Mucosa of descending colon (tissue), 3 donors: Measurements from ENCODE around the gene UGT1A5. TPM values are rescaled to one million over a fixed set of nuclear protein-coding genes. Genes with fewer than 3 reads are reported as not detected.
"Not testable (repeated sequence)": the region's sequence is repeated elsewhere in the genome, so short reads cannot be mapped to it uniquely, and the experiment has no call there.

ENCODE experiments used
- ATAC-seq: fragments of 200-7000 bp; cut with Tn5 transposase; one replicate; pipeline ENCODE4 v1.9.1; 2020; ENCODE audit warnings: mild to moderate bottlenecking, moderate library complexity
- DNase-seq, 3 donors: peaks; one replicate each; pipeline ENCODE4 v3.0.0-alpha.2; 2020
- H3K36me3 ChIP-seq: fragments of 200-600 bp; one replicate; pipeline ENCODE4 v1.8.0; 2021; ENCODE audit warnings: low read depth, mild to moderate bottlenecking
- H3K4me1 ChIP-seq: fragments of 200-600 bp; one replicate; pipeline ENCODE4 v1.8.0; 2021; ENCODE audit warnings: low read depth, mild to moderate bottlenecking
- H3K4me3 ChIP-seq: fragments of 200-600 bp; one replicate; pipeline ENCODE4 v1.8.0; 2021; ENCODE audit warnings: mild to moderate bottlenecking
- H3K9me3 ChIP-seq: fragments of 200-600 bp; one replicate; pipeline ENCODE4 v1.8.0; 2021; ENCODE audit warnings: mild to moderate bottlenecking
- CTCF ChIP-seq: fragments of 200-600 bp; IDR thresholded peaks from one replicate; pipeline ENCODE4 v1.8.0; 2022; ENCODE audit warnings: antibody characterized with exemption, mild to moderate bottlenecking
- intact Hi-C, 2 donors: fragments of 100-400 bp; cut with DNase I in 1 of 2; cut with micrococcal nuclease in 1 of 2; formaldehyde crosslinking; loops; one replicate each; pipeline versions ENCODE4 v1.11.0 to v1.11.1; 2022; cut with DNase I, micrococcal nuclease
- total RNA-seq, 3 donors: library from RNA; stranded (reverse); fragmentation: NEBNext Ultra II Directional in 2 of 3; extraction: Animal tissue kit (Norgen Biotek cat#: 25700) in 2 of 3; gene quantifications; one replicate each; pipeline versions ENCODE4 v1.2.1 to v1.2.4, GENCODE V29; 2021 to 2023
- donor health status: DM: no; HTN: no; CAD: no; lungs with moderate emphysema.
- donor health status: DM: no; HTN: no; CAD: no.
- donor health status: DM: no; HTN: yes; CAD: no.

The UGT1A5 gene
- total RNA-seq, 3 donors from 2014 or later: 2.1 to 6.5 (median 2.4) TPM

GRCh38 chr2:233693963-233694362 lies 18.7 kb upstream of the UGT1A5 start:
- intact Hi-C loops: no loop called here
- no peaks in the 10 kb centered on the region for H3K9me3 ChIP-seq
- TF ChIP-seq CTCF: no peak
- no peak overlapping the region for H3K4me3 ChIP-seq
- ATAC-seq (no peak), DNase-seq (no peak)
- no peaks in the 10 kb centered on the region for H3K36me3 ChIP-seq
- H3K4me1 ChIP-seq: peaks cover 28% of the 10 kb centered on the region

- no peaks in the 10 kb centered on the region for H3K36me3 ChIP-seq
- intact Hi-C loops: no loop called here
- H3K9me3 ChIP-seq: no peaks in the 10 kb centered on the region
- H3K4me1 ChIP-seq: no peaks in the 10 kb centered on the region
- no peak for DNase-seq
- no peak overlapping the region for H3K4me3 ChIP-seq
- no peak for TF ChIP-seq CTCF
- peak; percentile 14 for ATAC-seq
Observed at GRCh38 chr2:233698740-233699139, 14.0 kb upstream of the UGT1A5 start.

- no peak for ATAC-seq
- Histone ChIP-seq H3K4me1 (no peaks in the 10 kb centered on the region), H3K36me3 (no peaks in the 10 kb centered on the region), H3K4me3 (no peak overlapping the region), H3K9me3 (no peaks in the 10 kb centered on the region)
- DNase-seq: no peak
- intact Hi-C loops: no loop called here
- no peak for TF ChIP-seq CTCF
Observed at GRCh38 chr2:233699424-233700027, 13.2 kb upstream of the UGT1A5 start.

GRCh38 chr2:233700028-233700635 lies 12.6 kb upstream of the UGT1A5 start:
- TF ChIP-seq CTCF: no peak
- DNase-seq (no peak), ATAC-seq (peak; percentile 93)
- intact Hi-C loops: no loop called here
- Histone ChIP-seq H3K9me3 (no peaks in the 10 kb centered on the region), H3K4me1 (no peaks in the 10 kb centered on the region), H3K4me3 (no peak overlapping the region), H3K36me3 (no peaks in the 10 kb centered on the region)

- not testable (repeated sequence) for ATAC-seq, H3K4me1 ChIP-seq
Observed at GRCh38 chr2:233700842-233701241, 11.9 kb upstream of the UGT1A5 start.

GRCh38 chr2:233702238-233702637 lies 10.5 kb upstream of the UGT1A5 start:
- Histone ChIP-seq H3K36me3 (no peaks in the 10 kb centered on the region), H3K4me1 (no peaks in the 10 kb centered on the region), H3K4me3 (no peak overlapping the region), H3K9me3 (no peaks in the 10 kb centered on the region)
- DNase-seq (no peak), ATAC-seq (no peak)
- TF ChIP-seq CTCF: no peak
- intact Hi-C loops: no loop called here

More at GRCh38 chr2:233700842-233701241, 11.9 kb upstream of the UGT1A5 start:
- DNase-seq, H3K4me3 ChIP-seq, H3K36me3 ChIP-seq, intact Hi-C loops, H3K9me3 ChIP-seq: not testable (repeated sequence)
